WTC11 (cell line): ENCODE measurements around the gene GJB3.

Experiments
- FOXJ3 ChIP-seq: sonication (generic); formaldehyde crosslinking; IDR thresholded peaks from 2 replicates; pipeline ENCODE4 v1.9.0; 2021; ENCODE audit warnings: missing genetic modification reagents, mild to moderate bottlenecking, borderline replicate concordance
- SMAD4 ChIP-seq: sonication (generic); formaldehyde crosslinking; IDR thresholded peaks from 2 replicates; pipeline ENCODE4 v1.8.0; 2022; ENCODE audit warnings: mild to moderate bottlenecking, missing genetic modification reagents
- TEAD4 ChIP-seq: sonication (generic); formaldehyde crosslinking; IDR thresholded peaks from 2 replicates; pipeline ENCODE4 v1.8.0; 2022; ENCODE audit warnings: mild to moderate bottlenecking, missing genetic modification reagents
- TF ChIP-seq, protein P1 (sequence below): sonication (generic); formaldehyde crosslinking; IDR thresholded peaks from 2 replicates; pipeline ENCODE4 v1.8.0; 2023; ENCODE audit warnings: missing genetic modification reagents
- TF ChIP-seq, protein P2 (sequence below): fragments of 200-600 bp; IDR thresholded peaks from 2 replicates; pipeline ENCODE4 v1.8.0; 2022; ENCODE audit warnings: antibody characterized with exemption
- TF ChIP-seq, protein P3 (sequence below): fragments of 250-450 bp; sonication (Bioruptor Pico); IDR thresholded peaks from 2 replicates; pipeline ENCODE4 v2.1.2; 2022; ENCODE audit warnings: mild to moderate bottlenecking, moderate library complexity

DNA sequence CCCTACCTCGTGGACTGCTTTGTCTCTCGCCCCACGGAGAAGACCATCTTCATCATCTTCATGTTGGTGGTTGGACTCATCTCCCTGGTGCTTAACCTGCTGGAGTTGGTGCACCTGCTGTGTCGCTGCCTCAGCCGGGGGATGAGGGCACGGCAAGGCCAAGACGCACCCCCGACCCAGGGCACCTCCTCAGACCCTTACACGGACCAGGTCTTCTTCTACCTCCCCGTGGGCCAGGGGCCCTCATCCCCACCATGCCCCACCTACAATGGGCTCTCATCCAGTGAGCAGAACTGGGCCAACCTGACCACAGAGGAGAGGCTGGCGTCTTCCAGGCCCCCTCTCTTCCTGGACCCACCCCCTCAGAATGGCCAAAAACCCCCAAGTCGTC, 13.8 kb downstream of the GJB3 start:
- TF ChIP-seq, protein P1, sequence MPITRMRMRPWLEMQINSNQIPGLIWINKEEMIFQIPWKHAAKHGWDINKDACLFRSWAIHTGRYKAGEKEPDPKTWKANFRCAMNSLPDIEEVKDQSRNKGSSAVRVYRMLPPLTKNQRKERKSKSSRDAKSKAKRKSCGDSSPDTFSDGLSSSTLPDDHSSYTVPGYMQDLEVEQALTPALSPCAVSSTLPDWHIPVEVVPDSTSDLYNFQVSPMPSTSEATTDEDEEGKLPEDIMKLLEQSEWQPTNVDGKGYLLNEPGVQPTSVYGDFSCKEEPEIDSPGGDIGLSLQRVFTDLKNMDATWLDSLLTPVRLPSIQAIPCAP (CRISPR knock-in tag), result no peak
- TF ChIP-seq, protein P2, sequence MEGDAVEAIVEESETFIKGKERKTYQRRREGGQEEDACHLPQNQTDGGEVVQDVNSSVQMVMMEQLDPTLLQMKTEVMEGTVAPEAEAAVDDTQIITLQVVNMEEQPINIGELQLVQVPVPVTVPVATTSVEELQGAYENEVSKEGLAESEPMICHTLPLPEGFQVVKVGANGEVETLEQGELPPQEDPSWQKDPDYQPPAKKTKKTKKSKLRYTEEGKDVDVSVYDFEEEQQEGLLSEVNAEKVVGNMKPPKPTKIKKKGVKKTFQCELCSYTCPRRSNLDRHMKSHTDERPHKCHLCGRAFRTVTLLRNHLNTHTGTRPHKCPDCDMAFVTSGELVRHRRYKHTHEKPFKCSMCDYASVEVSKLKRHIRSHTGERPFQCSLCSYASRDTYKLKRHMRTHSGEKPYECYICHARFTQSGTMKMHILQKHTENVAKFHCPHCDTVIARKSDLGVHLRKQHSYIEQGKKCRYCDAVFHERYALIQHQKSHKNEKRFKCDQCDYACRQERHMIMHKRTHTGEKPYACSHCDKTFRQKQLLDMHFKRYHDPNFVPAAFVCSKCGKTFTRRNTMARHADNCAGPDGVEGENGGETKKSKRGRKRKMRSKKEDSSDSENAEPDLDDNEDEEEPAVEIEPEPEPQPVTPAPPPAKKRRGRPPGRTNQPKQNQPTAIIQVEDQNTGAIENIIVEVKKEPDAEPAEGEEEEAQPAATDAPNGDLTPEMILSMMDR, result no peak
- TF ChIP-seq, protein P3, sequence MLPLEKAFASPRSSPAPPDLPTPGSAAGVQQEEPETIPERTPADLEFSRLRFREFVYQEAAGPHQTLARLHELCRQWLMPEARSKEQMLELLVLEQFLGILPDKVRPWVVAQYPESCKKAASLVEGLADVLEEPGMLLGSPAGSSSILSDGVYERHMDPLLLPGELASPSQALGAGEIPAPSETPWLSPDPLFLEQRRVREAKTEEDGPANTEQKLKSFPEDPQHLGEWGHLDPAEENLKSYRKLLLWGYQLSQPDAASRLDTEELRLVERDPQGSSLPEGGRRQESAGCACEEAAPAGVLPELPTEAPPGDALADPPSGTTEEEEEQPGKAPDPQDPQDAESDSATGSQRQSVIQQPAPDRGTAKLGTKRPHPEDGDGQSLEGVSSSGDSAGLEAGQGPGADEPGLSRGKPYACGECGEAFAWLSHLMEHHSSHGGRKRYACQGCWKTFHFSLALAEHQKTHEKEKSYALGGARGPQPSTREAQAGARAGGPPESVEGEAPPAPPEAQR (CRISPR knock-in tag), result no peak
- no peak for TF ChIP-seq TEAD4
- no peak for TF ChIP-seq SMAD4 (CRISPR knock-in tag)
- no peak for TF ChIP-seq FOXJ3 (CRISPR knock-in tag)
